ENCODE data around the gene CLEC7A. TPM values are rescaled to one million over a fixed set of nuclear protein-coding genes. Genes with fewer than 3 reads are reported as not detected.

Gene CLEC7A
- total RNA-seq, 1 experiment from 2014 or later: not detected

- Histone ChIP-seq H3K27ac (ENCODE audit: low read depth, low read length) (no peak overlapping the region), H3K9ac (ENCODE audit: low read length) (no peak overlapping the region), H2AFZ (ENCODE audit: low read depth, low read length, poor library complexity, severe bottlenecking) (no peak overlapping the region), H3K9me2 (ENCODE audit: insufficient read depth) (no peaks in the 10 kb centered on the region), H3K27me3 (ENCODE audit: insufficient read depth, low read length) (peaks cover 71% of the 10 kb centered on the region), H3K79me2 (ENCODE audit: insufficient read depth, low read length) (no peaks in the 10 kb centered on the region), H3K4me3 (replicated peaks in 1 of 2; ENCODE audit: low read depth in 1 of 2, low read length in 2 of 2) (no peak overlapping the region), H3K9me3 (ENCODE audit: control insufficient read depth in 1 of 2, insufficient read depth in 1 of 2, low read depth in 1 of 2, low read length in 2 of 2) (no peaks in the 10 kb centered on the region), H3K4me1 (ENCODE audit: control insufficient read depth in 1 of 2, insufficient read depth in 2 of 2, low read length in 2 of 2) (no peaks in the 10 kb centered on the region), H3K36me3 (ENCODE audit: control insufficient read depth in 1 of 2, insufficient read depth in 2 of 2, low read length in 2 of 2) (no peaks in the 10 kb centered on the region), H3K4me2 (ENCODE audit: low read length) (no peak overlapping the region), H4K20me1 (ENCODE audit: insufficient read depth) (no peaks in the 10 kb centered on the region)
- TF ChIP-seq ZNF274 (IDR thresholded peaks at IDR 0.05; ENCODE audit: low read depth, low read length) (no peak), EGR1 (IDR thresholded peaks at IDR 0.05; ENCODE audit: low read depth) (no peak), JUND (IDR thresholded peaks at IDR 0.05) (no peak), ZFX (IDR thresholded peaks at IDR 0.05) (no peak), TCF7L2 (IDR thresholded peaks at IDR 0.05; ENCODE audit: borderline replicate concordance, extremely low read depth, insufficient read depth, insufficient read length) (no peak), SRF (IDR thresholded peaks at IDR 0.05; ENCODE audit: low read depth) (no peak), EZH2 (IDR thresholded peaks at IDR 0.05) (no peak), YY1 (IDR thresholded peaks at IDR 0.05; ENCODE audit: extremely low read depth, insufficient replicate concordance, low read depth, low read length) (no peak), SP1 (IDR thresholded peaks at IDR 0.05; ENCODE audit: low read depth) (no peak), POLR2AphosphoS5 (IDR thresholded peaks at IDR 0.05; ENCODE audit: low read depth, low read length) (no peak), REST (IDR thresholded peaks at IDR 0.05; ENCODE audit: low read depth) (no peak), CTCF (IDR thresholded peaks at IDR 0.05 in 2 of 3, conservative IDR thresholded peaks at IDR 0.05 in 1 of 3; ENCODE audit: borderline replicate concordance in 1 of 3, insufficient read depth in 1 of 3, low read depth in 2 of 3, low read length in 2 of 3) (no peak), FOSL1 (IDR thresholded peaks at IDR 0.05; ENCODE audit: low read depth) (no peak), RAD21 (IDR thresholded peaks at IDR 0.05; ENCODE audit: low read depth) (no peak), CBX3 (IDR thresholded peaks at IDR 0.05; ENCODE audit: low read depth) (no peak), POLR2A (IDR thresholded peaks at IDR 0.05; ENCODE audit: borderline replicate concordance, extremely low read depth, insufficient read depth, insufficient read length) (no peak), ELF1 (IDR thresholded peaks at IDR 0.05; ENCODE audit: borderline replicate concordance, low read depth) (no peak), SIN3A (IDR thresholded peaks at IDR 0.05; ENCODE audit: low read depth) (no peak), CEBPB (IDR thresholded peaks at IDR 0.05; ENCODE audit: low read depth) (no peak)
- TF ChIP-seq, protein P1, sequence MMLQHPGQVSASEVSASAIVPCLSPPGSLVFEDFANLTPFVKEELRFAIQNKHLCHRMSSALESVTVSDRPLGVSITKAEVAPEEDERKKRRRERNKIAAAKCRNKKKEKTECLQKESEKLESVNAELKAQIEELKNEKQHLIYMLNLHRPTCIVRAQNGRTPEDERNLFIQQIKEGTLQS (IDR thresholded peaks at IDR 0.05): no peak
- intact Hi-C loops (cut with micrococcal nuclease): no loop called here
- ChIA-PET CTCF (no interaction called here), POLR2A (no interaction called here), RAD21 (ENCODE audit: low non-redundant PET in 1 of 2, low total read pairs in 2 of 2, uncharacterized antibody in 2 of 2, unreplicated experiment in 2 of 2) (no interaction called here)
- DNase-seq (ENCODE audit: low read depth, low spot score) (no peak), ATAC-seq (no peak)
- BruUV-seq (replicated peaks): no TSS peak
These were observed 54.5 kb downstream of the CLEC7A start for GRCh38 chr12:10075451-10075850.
